Activated CD8-positive, alpha-beta memory T cell treated with anti-CD3 and anti-CD28 coated beads for 24 hours (primary cell): ENCODE data around the gene PRKCB.
A peak's percentile ranks its signal among the peaks of the same experiment; 100 is the strongest.
"Not testable (repeated sequence)": the region's sequence is repeated elsewhere in the genome, so short reads cannot be mapped to it uniquely, and the experiment has no call there.

Experiments
- DNase-seq: peaks from one replicate; pipeline ENCODE4 v3.0.0-alpha.2; 2020

Gene PRKCB

GRCh38 chr16:24013054-24013636, 177.4 kb downstream of the PRKCB start:
- no peak for DNase-seq

- DNase-seq: peak; percentile 79
Observed at GRCh38 chr16:24013864-24014645, 178.3 kb downstream of the PRKCB start.

GRCh38 chr16:24014955-24015354, 179.2 kb downstream of the PRKCB start:
- DNase-seq: not testable (repeated sequence)

GRCh38 chr16:24015923-24016322, 180.1 kb downstream of the PRKCB start:
- DNase-seq: no peak

GRCh38 chr16:24018485-24018884, 182.7 kb downstream of the PRKCB start:
- no peak for DNase-seq

- no peak for DNase-seq
Observed at GRCh38 chr16:24022797-24023196, 187.0 kb downstream of the PRKCB start.

- no peak for DNase-seq
Observed at GRCh38 chr16:24023621-24024020, 187.8 kb downstream of the PRKCB start.

GRCh38 chr16:24024971-24025370, 189.2 kb downstream of the PRKCB start:
- DNase-seq: no peak

- DNase-seq: no peak
Observed at GRCh38 chr16:24027466-24027865, 191.7 kb downstream of the PRKCB start.

GRCh38 chr16:24029841-24030240, 194.1 kb downstream of the PRKCB start:
- not testable (repeated sequence) for DNase-seq

GRCh38 chr16:24035127-24035842, 199.5 kb downstream of the PRKCB start:
- peak; percentile 70 for DNase-seq

GRCh38 chr16:24036038-24036543, 200.3 kb downstream of the PRKCB start:
- DNase-seq: no peak

- peak; percentile 73 for DNase-seq
Observed at GRCh38 chr16:24036614-24037013, 200.8 kb downstream of the PRKCB start.

- no peak for DNase-seq
Observed at GRCh38 chr16:24037335-24037734, 201.6 kb downstream of the PRKCB start.

GRCh38 chr16:24041834-24042631, 206.2 kb downstream of the PRKCB start:
- peak; percentile 93 for DNase-seq

- no peak for DNase-seq
Observed at GRCh38 chr16:24044467-24044866, 208.7 kb downstream of the PRKCB start.

- DNase-seq: no peak
Observed at GRCh38 chr16:24045641-24046040, 209.9 kb downstream of the PRKCB start.

- DNase-seq: no peak
Observed at GRCh38 chr16:24046442-24046841, 210.7 kb downstream of the PRKCB start.

GRCh38 chr16:24049113-24049512, 213.3 kb downstream of the PRKCB start:
- DNase-seq: no peak

- DNase-seq: no peak
Observed at GRCh38 chr16:24051125-24051524, 215.3 kb downstream of the PRKCB start.

GRCh38 chr16:24052329-24053098, 216.7 kb downstream of the PRKCB start:
- DNase-seq: no peak
